A673 (cell line): ENCODE measurements around the gene OR4D10.

ENCODE experiments used
- EZH2 ChIP-seq: fragments of 200-600 bp; sonication (generic); IDR thresholded peaks from 2 replicates; pipeline ENCODE4 v1.6.1; 2017; ENCODE audit warnings: borderline replicate concordance, low read depth, mild to moderate bottlenecking, mixed read lengths, antibody characterized with exemption, low read length; ENCODE audit not compliant: poor library complexity, severe bottlenecking
- TF ChIP-seq, protein P1 (sequence below): fragments of 300-800, 200-600 bp; sonication (generic); conservative IDR thresholded peaks from 2 replicates; pipeline ENCODE4 v1.5.1; 2017; ENCODE audit warnings: low read depth, mild to moderate bottlenecking, antibody characterized with exemption, low read length, moderate library complexity, mixed read lengths

DNA sequence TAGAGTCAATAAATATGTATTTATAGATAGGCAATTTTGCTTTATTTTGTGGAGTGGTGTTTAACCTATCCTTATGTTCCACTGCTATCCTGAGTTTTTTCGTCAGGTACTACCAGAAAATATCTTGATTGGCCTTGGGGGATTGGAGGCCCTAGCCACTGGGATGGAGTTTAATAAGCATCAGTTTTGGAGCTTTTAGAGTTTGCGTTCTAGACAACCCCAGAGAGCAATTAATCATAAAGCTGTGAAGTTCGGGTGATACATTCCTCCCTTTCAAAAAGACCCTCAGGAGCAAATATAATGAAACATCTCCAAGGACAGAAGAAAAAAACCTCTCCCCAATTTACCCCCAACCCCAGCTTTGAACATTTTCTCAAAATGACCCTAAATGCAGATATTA is 36.9 kb upstream of the OR4D10 start, which contains the start of gene OR5A1:
- TF ChIP-seq EZH2, result no peak
- TF ChIP-seq, protein P1, sequence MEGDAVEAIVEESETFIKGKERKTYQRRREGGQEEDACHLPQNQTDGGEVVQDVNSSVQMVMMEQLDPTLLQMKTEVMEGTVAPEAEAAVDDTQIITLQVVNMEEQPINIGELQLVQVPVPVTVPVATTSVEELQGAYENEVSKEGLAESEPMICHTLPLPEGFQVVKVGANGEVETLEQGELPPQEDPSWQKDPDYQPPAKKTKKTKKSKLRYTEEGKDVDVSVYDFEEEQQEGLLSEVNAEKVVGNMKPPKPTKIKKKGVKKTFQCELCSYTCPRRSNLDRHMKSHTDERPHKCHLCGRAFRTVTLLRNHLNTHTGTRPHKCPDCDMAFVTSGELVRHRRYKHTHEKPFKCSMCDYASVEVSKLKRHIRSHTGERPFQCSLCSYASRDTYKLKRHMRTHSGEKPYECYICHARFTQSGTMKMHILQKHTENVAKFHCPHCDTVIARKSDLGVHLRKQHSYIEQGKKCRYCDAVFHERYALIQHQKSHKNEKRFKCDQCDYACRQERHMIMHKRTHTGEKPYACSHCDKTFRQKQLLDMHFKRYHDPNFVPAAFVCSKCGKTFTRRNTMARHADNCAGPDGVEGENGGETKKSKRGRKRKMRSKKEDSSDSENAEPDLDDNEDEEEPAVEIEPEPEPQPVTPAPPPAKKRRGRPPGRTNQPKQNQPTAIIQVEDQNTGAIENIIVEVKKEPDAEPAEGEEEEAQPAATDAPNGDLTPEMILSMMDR, result no peak
